Pancreas (tissue), 10 donors: Measurements from ENCODE around the gene OARD1. TPM values are rescaled to one million over a fixed set of nuclear protein-coding genes. Genes with fewer than 3 reads are reported as not detected.

Experiments
- ATAC-seq, 4 donors: fragments of 200-7000 bp; cut with Tn5 transposase; one replicate each; pipeline versions ENCODE4 v1.8.0 to v1.9.1; 2020; ENCODE audit warnings: mild to moderate bottlenecking in 4 of 4, moderate library complexity in 4 of 4
- DNase-seq, 6 donors: peaks; one replicate each; pipeline ENCODE4 v3.0.0-alpha.2; 2020
- FAIRE-seq: peaks from 2 replicates; lab custom pipeline; 2012; peaks lifted over from hg19 to GRCh38; lab: Jason Lieb, UNC
- H3K27ac ChIP-seq, 4 donors: fragments of 200-600 bp; sonication (generic); 1 replicate in 3 of 4; 2 replicates in 1 of 4; pipeline versions ENCODE4 v1.5.0 to v1.8.0; 2020
- H3K27me3 ChIP-seq, 4 donors: fragments of 200-600 bp; one replicate each; pipeline ENCODE4 v1.8.0; 2021
- H3K36me3 ChIP-seq, 3 donors: fragments of 200-600 bp; sonication (generic) in 1 of 3; one replicate each; pipeline versions ENCODE4 v1.5.0 to v1.8.0; 2020 to 2021
- H3K4me1 ChIP-seq, 3 donors: fragments of 200-600 bp; one replicate each; pipeline ENCODE4 v1.8.0; 2021
- H3K4me3 ChIP-seq, 4 donors: fragments of 200-600 bp; sonication (generic) in 2 of 4; one replicate each; pipeline versions ENCODE4 v1.5.0 to v1.8.0; 2020 to 2021
- H3K9me3 ChIP-seq, 4 donors: fragments of 200-600 bp; one replicate each; pipeline ENCODE4 v1.8.0; 2021
- CTCF ChIP-seq, 4 donors: fragments of 200-600 bp; sonication (generic) in 3 of 4; IDR thresholded peaks; one replicate each; pipeline versions ENCODE4 v1.5.0 to v1.8.0; 2021; ENCODE audit warnings: antibody characterized with exemption in 4 of 4
- WGBS, 2 donors: extraction: QIAGEN DNeasy Blood & Tissue Kit; methylation state at CpG; one replicate each; pipeline ENCODE4 v1.1.7; 2013; 5-methylcytosine and 5-hydroxymethylcytosine counted together
- intact Hi-C, 3 donors: fragments of 100-400 bp; cut with DNase I; formaldehyde crosslinking; loops; one replicate each; pipeline versions ENCODE4 v1.11.1 to v1.14.2; 2022
- polyA plus RNA-seq, 2 donors: library from polyadenylated mRNA; stranded (reverse); fragments of 200-250 nt; gene quantifications; one replicate each; pipeline ENCODE4 v1.2.3, GENCODE V29; 2013
- total RNA-seq, 6 donors: library from RNA; stranded (reverse); fragmentation: NEBNext Ultra II Directional in 4 of 6; extraction: Animal tissue kit (Norgen Biotek cat#: 25700) in 4 of 6; gene quantifications; one replicate each; pipeline versions ENCODE4 v1.2.1 to v1.2.4, GENCODE V29; 2021 to 2023
- donor health status: healthy with polysubstance abuse.
- donor health status: DM: no; HTN: no; CAD: no; lungs with moderate emphysema.
- donor health status: DM: no; HTN: no; CAD: no.
- donor health status: control.
- donor health status: control.
- donor health status: Bipolar disorder and iron deficiency.
- donor health status: DM: yes; HTN: yes; CAD: no.
- donor health status: DM: no; HTN: no; CAD: no.
- donor health status: DM: no; HTN: no; CAD: no.
- donor health status: DM: yes; HTN: yes; CAD: no.

Gene OARD1
- total and polyA plus RNA-seq, 8 donors, result 16.0 to 30.9 (median 21.3) TPM

GRCh38 chr6:41092421-41093140 lies 20.4 kb upstream of the OARD1 start:
- Histone ChIP-seq H3K27me3 (no peaks in the 10 kb centered on the region), H3K27ac (no peak overlapping the region), H3K9me3 (no peaks in the 10 kb centered on the region), H3K4me1 (no peaks in the 10 kb centered on the region), H3K36me3 (peaks cover 8 to 48% (median 43%) of the 10 kb centered on the region in 3 donors), H3K4me3 (no peak overlapping the region)
- WGBS, 2 donors, result 93 to 95% methylated on average over 4 of the region's 4 CpGs
- FAIRE-seq, result no peak
- no peak for DNase-seq
- peak in 2 of 4 donors; percentile 41 to 47 for ATAC-seq
- peak in 1 of 4 donors; percentile 10 for TF ChIP-seq CTCF (IDR thresholded peaks at IDR 0.05)
- intact Hi-C loops, result no loop called here

- Histone ChIP-seq H3K4me1 (no peaks in the 10 kb centered on the region), H3K4me3 (no peak overlapping the region), H3K27me3 (no peaks in the 10 kb centered on the region), H3K27ac (no peak overlapping the region), H3K9me3 (no peaks in the 10 kb centered on the region), H3K36me3 (peaks cover 8 to 34% (median 30%) of the 10 kb centered on the region in 3 donors)
- no peak for FAIRE-seq
- intact Hi-C loops, result no loop called here
- DNase-seq, result no peak
- TF ChIP-seq CTCF (IDR thresholded peaks at IDR 0.05), result no peak
- 36 to 40% methylated on average over 1 of the region's 1 CpG for WGBS, 2 donors
- ATAC-seq, result peak in 1 of 4 donors; percentile 48
These were observed 18.9 kb upstream of the OARD1 start for GRCh38 chr6:41090841-41091761.

- H3K27me3 ChIP-seq, result no peaks in the 10 kb centered on the region
- WGBS, 2 donors, result 86 to 88% methylated on average over 4 of the region's 4 CpGs
- peaks cover 0 to 28% (median 23%) of the 10 kb centered on the region in 3 donors for H3K36me3 ChIP-seq
- no peak for ATAC-seq
- no peak for DNase-seq
- H3K9me3 ChIP-seq, result no peaks in the 10 kb centered on the region
- intact Hi-C loops, result no loop called here
- H3K4me1 ChIP-seq, result peaks cover 0 to 1% (median 0%) of the 10 kb centered on the region in 3 donors
- no peak overlapping the region for H3K27ac ChIP-seq
- FAIRE-seq, result no peak
- no peak for TF ChIP-seq CTCF (IDR thresholded peaks at IDR 0.05)
- H3K4me3 ChIP-seq, result no peak overlapping the region
These were observed 16.3 kb upstream of the OARD1 start for GRCh38 chr6:41088451-41088850.

- peaks cover 0 to 5% (median 4%) of the 10 kb centered on the region in 3 donors for H3K4me1 ChIP-seq
- FAIRE-seq (no peak), ATAC-seq (no peak)
These were observed 13.0 kb upstream of the OARD1 start for GRCh38 chr6:41085182-41085581.

More at GRCh38 chr6:41085182-41085581, 13.0 kb upstream of the OARD1 start:
- TF ChIP-seq CTCF (IDR thresholded peaks at IDR 0.05), result no peak
- intact Hi-C loops, result no loop called here
- DNase-seq, result no peak
- no peaks in the 10 kb centered on the region for H3K27me3 ChIP-seq
- no peak overlapping the region for H3K4me3 ChIP-seq
- no peak overlapping the region for H3K27ac ChIP-seq
- H3K36me3 ChIP-seq, result peaks cover 0 to 34% (median 18%) of the 10 kb centered on the region in 3 donors
- no peaks in the 10 kb centered on the region for H3K9me3 ChIP-seq
